DND-41 (cell line): ENCODE data around the gene MYO1E.
"Not testable (repeated sequence)": the region's sequence is repeated elsewhere in the genome, so short reads cannot be mapped to it uniquely, and the experiment has no call there.

Experiments
- ATAC-seq: fragments of 200-7000 bp; cut with Tn5 transposase; 3 replicates; pipeline ENCODE4 v1.9.1; 2021; ENCODE audit warnings: low read depth; ENCODE audit not compliant: insufficient read depth
- DNase-seq: peaks from one replicate; pipeline ENCODE4 v3.0.0-alpha.2; 2020
- H2AFZ ChIP-seq: 2 replicates; pipeline ENCODE4 v1.6.0; 2012; ENCODE audit warnings: low read depth, low read length
- H3K27ac ChIP-seq: 2 replicates; pipeline ENCODE4 v1.5.1; 2012; ENCODE audit warnings: low read length, inconsistent platforms
- H3K27me3 ChIP-seq: fragments of 200-600 bp; sonication (generic); 2 replicates; pipeline ENCODE4 v1.6.0; 2012; ENCODE audit warnings: low read length, mild to moderate bottlenecking, inconsistent platforms; ENCODE audit not compliant: insufficient read depth, poor library complexity
- H3K36me3 ChIP-seq: 2 replicates; pipeline ENCODE4 v1.5.1; 2012; ENCODE audit warnings: low read length, inconsistent platforms; ENCODE audit not compliant: insufficient read depth
- H3K4me1 ChIP-seq: 2 replicates; pipeline ENCODE4 v1.5.1; 2012; ENCODE audit warnings: mild to moderate bottlenecking, low read length; ENCODE audit not compliant: insufficient read depth
- H3K4me2 ChIP-seq: 2 replicates; pipeline ENCODE4 v1.6.0; 2012; ENCODE audit warnings: mild to moderate bottlenecking, moderate library complexity, low read length, inconsistent platforms; ENCODE audit not compliant: insufficient read depth
- H3K4me3 ChIP-seq, 2 experiments: fragments of 200-600 bp in 1 of 2; shearing (Covaris generic) in 1 of 2; 2 replicates each; pipeline ENCODE4 v1.5.1; 2012 to 2016; ENCODE audit warnings: inconsistent platforms in 2 of 2, low read length in 2 of 2, mild to moderate bottlenecking in 2 of 2, low read depth in 1 of 2, moderate library complexity in 1 of 2
- H3K79me2 ChIP-seq: 2 replicates; pipeline ENCODE4 v1.6.0; 2012; ENCODE audit warnings: low read length, inconsistent platforms; ENCODE audit not compliant: insufficient read depth
- H3K9ac ChIP-seq: 2 replicates; pipeline ENCODE4 v1.6.0; 2012; ENCODE audit warnings: low read depth, mild to moderate bottlenecking, inconsistent platforms, low read length, moderate library complexity
- H3K9me3 ChIP-seq: 2 replicates; pipeline ENCODE4 v1.5.1; 2012; ENCODE audit warnings: low read length, moderate library complexity, mild to moderate bottlenecking, inconsistent platforms; ENCODE audit not compliant: insufficient read depth, severe bottlenecking
- H4K20me1 ChIP-seq: 2 replicates; pipeline ENCODE4 v1.6.0; 2012; ENCODE audit warnings: low read length; ENCODE audit not compliant: insufficient read depth
- CTCF ChIP-seq: IDR thresholded peaks from 2 replicates; pipeline ENCODE4 v1.5.1; 2012; ENCODE audit warnings: borderline replicate concordance, low read length, moderate library complexity, mild to moderate bottlenecking; ENCODE audit not compliant: poor library complexity, severe bottlenecking; ENCODE audit errors: extremely low read depth
- EZH2 ChIP-seq: IDR thresholded peaks from 3 replicates; pipeline ENCODE4 v1.6.1; 2012; ENCODE audit warnings: borderline replicate concordance, low read depth, mild to moderate bottlenecking, moderate library complexity, low read length, inconsistent platforms; ENCODE audit not compliant: severe bottlenecking

MYO1E gene

GRCh38 chr15:59131456-59131855, 241.2 kb downstream of the MYO1E start:
- Histone ChIP-seq H3K27me3 (no peaks in the 10 kb centered on the region), H3K4me3 (no peak overlapping the region), H3K36me3 (peaks cover 86% of the 10 kb centered on the region), H3K4me1 (no peaks in the 10 kb centered on the region), H4K20me1 (peaks cover 8% of the 10 kb centered on the region; the same call in 1 of the 2 replicates), H3K27ac (no peak overlapping the region), H3K79me2 (peaks cover 24% of the 10 kb centered on the region), H3K9me3 (no peaks in the 10 kb centered on the region), H3K9ac (no peak overlapping the region), H3K4me2 (no peak overlapping the region), H2AFZ (no peak overlapping the region)
- no peak for TF ChIP-seq CTCF
- TF ChIP-seq EZH2, result no peak
- DNase-seq (no peak), ATAC-seq (no peak)

- H3K4me3 ChIP-seq, H4K20me1 ChIP-seq, H3K9me3 ChIP-seq, DNase-seq, H3K4me2 ChIP-seq, H3K27ac ChIP-seq, H3K4me1 ChIP-seq, H3K27me3 ChIP-seq, ATAC-seq, H2AFZ ChIP-seq, H3K9ac ChIP-seq: not testable (repeated sequence)
- peaks cover 90% of the 10 kb centered on the region for H3K36me3 ChIP-seq
- H3K79me2 ChIP-seq, result peaks cover 52% of the 10 kb centered on the region
Observed at GRCh38 chr15:59127255-59127654, 245.4 kb downstream of the MYO1E start.

- not testable (repeated sequence) for DNase-seq, H3K4me2 ChIP-seq, H3K27me3 ChIP-seq, H3K4me1 ChIP-seq, ATAC-seq, H3K4me3 ChIP-seq, H4K20me1 ChIP-seq, H3K27ac ChIP-seq, H3K9ac ChIP-seq, H3K9me3 ChIP-seq, H2AFZ ChIP-seq
- Histone ChIP-seq H3K36me3 (peaks cover 85% of the 10 kb centered on the region), H3K79me2 (peaks cover 58% of the 10 kb centered on the region)
Observed at GRCh38 chr15:59125683-59126082, 247.0 kb downstream of the MYO1E start.

GRCh38 chr15:59124261-59124660, 248.4 kb downstream of the MYO1E start:
- H3K4me2 ChIP-seq, result no peak overlapping the region
- H3K4me3 ChIP-seq, result no peak overlapping the region
- H3K9me3 ChIP-seq, result no peaks in the 10 kb centered on the region
- H3K79me2 ChIP-seq, result peaks cover 51% of the 10 kb centered on the region
- no peak overlapping the region for H2AFZ ChIP-seq
- H3K27me3 ChIP-seq, result no peaks in the 10 kb centered on the region
- ATAC-seq (no peak), DNase-seq (no peak)
- TF ChIP-seq CTCF, result no peak
- no peak for TF ChIP-seq EZH2
- no peak overlapping the region for H3K27ac ChIP-seq
- no peaks in the 10 kb centered on the region for H3K4me1 ChIP-seq
- no peak overlapping the region for H3K9ac ChIP-seq
- peaks cover 86% of the 10 kb centered on the region for H3K36me3 ChIP-seq
- H4K20me1 ChIP-seq, result no peaks in the 10 kb centered on the region

GRCh38 chr15:59120937-59121336, 251.7 kb downstream of the MYO1E start:
- peaks cover 41% of the 10 kb centered on the region for H3K79me2 ChIP-seq
- no peaks in the 10 kb centered on the region for H3K27me3 ChIP-seq
- no peaks in the 10 kb centered on the region for H3K9me3 ChIP-seq
- no peak overlapping the region for H2AFZ ChIP-seq
- H3K9ac ChIP-seq, result no peak overlapping the region
- no peak overlapping the region for H3K4me2 ChIP-seq
- ATAC-seq (no peak), DNase-seq (no peak)
- no peaks in the 10 kb centered on the region for H4K20me1 ChIP-seq
- peaks cover 93% of the 10 kb centered on the region for H3K36me3 ChIP-seq
- no peaks in the 10 kb centered on the region for H3K4me1 ChIP-seq
- no peak overlapping the region for H3K27ac ChIP-seq
- TF ChIP-seq CTCF, result no peak
- TF ChIP-seq EZH2, result no peak
- H3K4me3 ChIP-seq, result no peak overlapping the region
